Stimulated activated CD4-positive, alpha-beta T cell treated with anti-CD3 and anti-CD28 coated beads, Interleukin-12 subunit alpha, Interleukin-12 subunit beta, amount 100 ng/mL, for 24 hours (primary cell): ENCODE data around the gene GNA12.

ENCODE experiments used
- DNase-seq, 2 experiments: peaks; one replicate each; pipeline ENCODE4 v3.0.0-alpha.2; 2020; ENCODE audit warnings: low read depth in 2 of 2

Gene GNA12

DNA sequence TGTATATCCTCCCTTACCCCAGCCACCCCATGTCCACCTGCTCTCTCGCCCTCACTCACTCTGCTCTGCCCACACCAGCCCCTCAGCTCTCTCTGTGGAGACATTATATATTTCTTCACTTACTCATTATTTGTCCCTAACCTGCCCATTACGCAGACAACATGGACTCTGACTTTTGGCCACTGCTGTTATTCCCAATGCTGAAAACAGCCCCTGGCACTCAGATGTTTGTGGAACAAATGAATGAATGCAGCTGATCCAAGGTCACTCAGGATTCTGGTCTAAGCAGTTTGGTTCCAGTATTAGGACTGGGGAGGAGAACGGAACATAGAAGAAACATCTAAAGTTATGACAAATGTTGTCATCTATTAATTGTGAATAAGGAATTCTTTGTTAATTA lies 26.7 kb downstream of the GNA12 start:
- no peak for DNase-seq

DNA sequence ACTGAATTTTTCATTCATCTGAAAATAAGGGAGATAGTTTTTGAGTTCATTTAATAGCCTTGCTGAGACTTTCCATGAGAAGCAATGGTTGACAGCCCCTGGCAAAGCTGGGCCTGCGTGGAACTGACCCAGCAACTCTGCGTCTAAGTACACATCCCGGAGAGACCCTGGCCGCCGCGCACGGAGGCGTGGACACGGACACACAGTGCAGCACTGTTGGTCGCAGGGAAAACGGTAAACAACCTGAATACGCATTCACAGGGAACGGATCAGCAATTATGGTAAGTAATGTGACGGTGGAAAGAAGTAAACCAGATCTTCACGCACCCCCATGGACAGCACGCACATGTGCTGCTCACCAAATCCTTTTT lies 28.2 kb downstream of the GNA12 start:
- DNase-seq = no peak

DNA sequence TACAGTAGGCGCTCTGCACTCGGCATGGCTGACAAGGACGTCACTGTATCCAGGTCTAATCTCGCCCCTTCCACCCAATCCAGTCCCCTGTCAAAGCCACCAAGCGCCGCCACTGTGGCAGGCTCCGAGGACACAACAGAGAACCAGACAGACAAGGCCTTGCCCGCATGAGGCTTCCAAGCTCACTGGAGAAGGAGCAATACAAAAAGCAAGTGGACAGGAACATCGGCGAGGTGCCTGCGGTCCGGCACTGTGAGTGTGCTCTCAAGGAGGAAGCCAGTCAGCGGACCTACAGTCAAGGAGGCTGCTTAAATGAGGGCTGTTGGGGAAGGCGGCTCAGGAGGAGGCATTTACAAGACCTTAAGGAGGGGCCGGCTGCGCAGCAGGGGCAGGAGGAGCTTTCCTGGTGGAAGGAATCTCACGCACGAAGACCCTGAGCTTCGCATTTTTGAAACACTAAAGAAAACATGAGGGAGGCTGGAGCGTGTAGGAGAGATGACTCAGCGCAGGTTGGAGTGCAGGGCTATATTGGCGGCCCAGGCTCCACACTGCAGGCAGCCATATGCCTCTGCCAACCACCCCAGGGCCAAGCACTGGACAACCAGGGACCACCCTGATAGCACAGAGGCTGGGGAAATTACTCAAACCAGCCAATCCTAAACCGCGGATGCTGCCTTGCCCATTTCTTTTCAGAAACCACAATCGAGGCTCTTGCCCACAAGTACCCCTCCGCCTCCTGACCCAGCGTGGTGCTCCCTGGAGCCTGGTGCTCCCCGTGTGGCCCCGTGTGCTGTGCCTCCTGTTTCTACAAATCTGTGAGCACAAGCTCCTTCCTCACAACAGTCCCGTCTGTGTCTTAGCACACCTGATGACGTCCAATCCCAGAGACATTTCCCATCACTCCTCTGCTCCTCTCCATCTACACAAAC lies 28.9 kb downstream of the GNA12 start:
- DNase-seq = no peak

DNA sequence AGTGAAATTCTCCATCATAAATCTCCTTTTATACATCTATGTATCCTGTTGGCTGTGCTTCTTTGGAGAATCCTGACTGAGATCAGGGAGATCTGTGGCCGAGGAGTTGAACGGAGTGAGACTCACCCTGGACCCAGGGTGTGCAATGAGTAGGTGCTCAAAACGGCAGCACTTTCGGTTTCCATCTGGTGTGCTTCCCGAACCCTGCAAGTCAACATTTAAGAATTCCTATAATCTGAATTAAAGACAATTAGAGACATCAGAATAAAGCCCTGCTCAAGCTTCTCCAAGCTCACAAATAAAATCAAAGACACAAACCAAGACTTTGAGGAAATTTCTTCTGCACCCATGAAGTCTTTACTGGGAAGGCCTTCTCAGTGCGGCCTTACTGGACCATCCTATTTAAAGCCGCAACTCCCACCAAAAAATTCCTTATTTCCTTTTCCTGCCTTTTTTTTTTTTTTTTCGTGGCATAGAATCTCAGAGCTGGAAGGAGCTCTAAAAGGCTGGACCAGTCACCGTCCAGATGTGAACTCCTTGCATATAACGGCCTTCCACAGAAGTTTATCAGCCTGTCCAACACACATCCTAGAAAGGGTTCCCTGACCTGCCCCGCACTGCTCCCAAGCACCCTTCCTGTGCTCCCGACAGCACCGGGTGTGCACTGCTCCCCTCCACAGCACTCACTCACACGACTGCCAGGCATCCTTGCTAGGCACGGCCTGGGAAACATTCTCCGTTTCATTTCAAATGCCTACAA lies 29.7 kb downstream of the GNA12 start:
- no peak for DNase-seq

DNA sequence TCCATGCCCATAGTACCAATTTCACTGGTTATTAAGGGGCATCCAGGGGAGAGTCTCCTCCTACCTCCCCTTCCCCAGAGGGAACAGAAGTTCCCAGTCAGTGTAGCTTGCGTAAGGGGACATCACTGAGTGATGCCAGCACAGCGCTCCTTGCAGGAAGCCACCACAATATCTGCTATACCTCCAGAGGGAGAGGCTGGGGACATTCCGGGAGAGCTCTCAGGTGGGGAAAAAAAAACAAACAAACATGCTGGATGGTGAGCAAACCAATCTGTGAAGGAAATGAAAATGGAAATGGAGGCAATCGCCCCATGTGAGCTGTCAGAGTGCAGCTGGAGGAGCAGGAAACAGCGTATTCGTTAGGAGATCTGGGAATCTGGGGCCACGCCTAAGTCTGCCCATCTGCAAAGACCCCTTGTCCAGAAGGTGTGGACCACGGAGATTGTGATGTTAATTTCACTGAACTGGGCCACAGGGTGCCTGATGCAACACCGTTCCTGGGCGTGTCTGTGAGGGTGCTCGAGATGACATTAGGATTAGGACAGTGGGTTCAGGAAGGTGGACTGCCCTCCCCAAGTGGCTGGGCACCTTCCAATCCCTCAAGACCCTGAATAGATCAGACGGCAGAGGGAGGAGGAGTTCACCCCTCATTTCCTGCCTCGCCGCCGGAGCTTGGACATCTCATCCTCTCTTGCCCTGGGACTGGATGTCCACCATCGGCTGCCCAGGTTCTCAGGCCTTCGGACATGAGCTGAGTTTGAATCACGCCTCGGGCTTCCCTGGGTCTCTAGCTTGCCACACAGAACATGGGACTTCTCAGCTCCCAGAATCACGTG lies 30.5 kb downstream of the GNA12 start:
- no peak for DNase-seq

DNA sequence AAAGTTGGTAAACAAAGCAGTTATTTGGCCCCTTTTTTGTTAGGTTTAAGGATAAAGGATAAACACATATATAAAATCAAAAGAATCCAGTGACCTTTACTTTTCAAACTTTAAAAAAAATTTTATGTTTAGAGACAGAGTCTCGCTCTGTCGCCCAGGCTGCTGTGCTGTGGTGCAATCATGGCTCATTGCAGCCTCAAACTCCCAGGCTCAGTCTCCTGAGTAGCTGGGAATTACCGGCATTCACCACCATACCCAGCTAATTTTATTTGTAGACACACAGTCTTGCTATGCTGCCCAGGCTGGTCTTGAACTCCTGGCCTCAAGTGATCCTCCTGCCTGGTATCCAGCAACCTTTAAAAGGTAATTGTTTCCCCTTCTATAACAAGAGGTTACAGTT lies 31.3 kb downstream of the GNA12 start:
- DNase-seq = no peak

DNA sequence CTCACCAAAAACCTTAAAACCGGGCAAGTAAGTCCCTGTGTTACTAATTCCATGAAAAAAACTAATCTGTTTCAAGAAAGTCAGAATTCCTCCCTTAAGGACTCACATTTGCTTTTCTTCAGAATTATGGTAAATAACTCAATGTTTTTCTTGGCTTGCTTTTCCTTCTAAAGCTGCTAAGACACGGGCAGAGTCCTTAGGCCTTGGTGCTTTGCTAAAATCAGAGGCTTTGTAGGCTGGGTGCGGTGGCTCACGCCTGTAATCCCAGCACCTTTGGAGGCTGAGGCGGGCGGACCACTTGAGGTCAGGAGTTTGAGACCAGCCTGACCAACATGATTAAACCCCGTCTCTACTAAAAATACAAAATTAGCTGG lies 32.0 kb downstream of the GNA12 start:
- DNase-seq = no peak

DNA sequence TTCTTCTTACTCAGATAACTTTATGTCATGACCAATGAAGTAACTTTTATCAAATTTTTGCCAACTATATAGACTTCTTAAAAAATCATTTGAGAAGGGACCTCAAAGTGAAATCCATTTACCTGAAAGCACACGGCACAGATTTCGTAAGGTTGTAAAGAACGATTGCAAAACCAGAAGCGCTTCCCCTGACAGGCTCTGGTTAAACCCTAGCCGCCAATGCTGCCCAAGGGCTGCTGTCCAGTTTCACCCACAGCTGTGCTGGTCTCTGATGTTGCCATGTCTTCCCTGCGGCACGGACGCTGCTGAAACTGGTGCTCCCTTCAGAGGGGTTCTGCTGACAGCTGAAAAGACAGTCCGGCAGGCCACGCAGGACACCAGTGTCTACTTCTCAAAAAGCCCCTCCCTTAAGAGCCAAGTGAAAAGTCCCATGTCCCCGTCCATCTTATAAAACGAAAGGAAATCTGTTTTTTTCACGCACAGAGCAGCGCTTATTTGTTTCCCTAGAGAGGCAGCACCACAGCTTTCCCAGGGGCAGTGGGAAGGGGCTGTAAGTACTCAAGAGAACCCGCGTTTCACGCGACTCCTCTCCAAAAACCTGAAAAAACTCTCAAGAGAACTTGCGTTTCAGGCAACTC lies 32.5 kb downstream of the GNA12 start:
- no peak for DNase-seq

DNA sequence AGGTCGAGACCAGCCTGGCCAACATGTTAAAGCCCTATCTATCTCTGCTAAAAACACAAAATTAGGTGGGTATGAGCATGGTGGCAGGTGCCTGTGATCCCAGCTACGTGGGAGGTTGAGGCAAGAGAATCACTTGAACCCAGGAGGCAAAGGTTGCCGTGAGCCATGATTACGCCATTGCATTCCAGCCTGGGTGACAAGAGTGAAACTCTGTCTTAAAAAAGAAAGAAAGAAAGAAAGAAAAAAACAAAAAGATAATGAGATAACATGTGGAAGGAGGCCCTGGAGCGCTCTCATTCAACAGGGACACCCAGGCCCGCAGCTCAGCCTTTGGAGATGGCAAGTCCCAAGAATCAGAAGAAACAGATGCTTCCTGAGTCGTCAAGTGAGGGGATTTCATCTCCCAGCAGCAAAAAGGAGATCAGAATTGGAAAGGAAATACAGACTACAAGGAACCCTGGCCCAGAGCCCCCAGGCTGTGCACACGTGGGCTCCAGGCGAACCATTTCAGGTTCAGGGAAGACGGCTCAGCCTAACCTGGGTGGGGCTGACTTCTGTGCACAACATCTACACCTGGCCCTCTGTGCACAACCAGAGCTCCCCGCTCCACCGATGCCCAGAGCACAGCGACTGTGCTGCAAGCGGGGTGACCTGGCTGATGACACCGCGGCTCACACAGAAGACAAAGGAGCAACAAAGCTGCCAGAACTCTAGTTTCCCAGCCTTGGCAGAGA lies 33.3 kb downstream of the GNA12 start:
- DNase-seq = no peak

DNA sequence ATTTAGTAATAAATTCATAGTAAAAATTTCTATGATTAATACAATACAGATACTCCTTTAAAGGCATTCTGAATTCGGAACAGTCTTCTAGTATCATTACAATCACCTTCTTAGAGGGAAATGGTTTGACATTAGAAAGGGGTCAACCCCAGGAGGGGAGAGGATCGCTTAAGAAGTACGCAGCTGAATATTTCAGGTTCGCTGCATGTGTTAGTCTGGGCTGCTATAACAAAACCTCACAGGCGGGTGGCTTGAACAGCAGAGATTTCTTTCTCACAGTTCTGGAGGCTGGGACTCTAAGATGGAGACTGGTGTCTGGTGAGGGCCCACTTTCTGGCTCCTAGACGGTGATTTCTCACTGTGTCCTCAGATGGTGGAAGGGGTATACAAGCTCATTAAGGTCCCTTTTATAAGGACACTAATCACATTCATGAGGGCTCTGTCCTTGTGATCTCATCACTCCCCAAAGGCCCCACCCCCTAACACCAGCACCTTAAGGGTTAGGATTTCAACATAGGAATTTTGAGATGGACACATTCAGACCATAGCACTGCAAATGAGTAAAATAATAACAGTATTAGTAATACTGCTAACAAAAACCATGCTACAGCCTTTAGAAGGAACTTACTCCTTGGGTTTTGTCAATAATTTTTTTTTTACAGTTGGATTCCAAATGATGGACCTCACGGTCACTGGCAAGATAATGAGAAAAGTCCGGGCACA lies 34.0 kb downstream of the GNA12 start:
- no peak for DNase-seq

DNA sequence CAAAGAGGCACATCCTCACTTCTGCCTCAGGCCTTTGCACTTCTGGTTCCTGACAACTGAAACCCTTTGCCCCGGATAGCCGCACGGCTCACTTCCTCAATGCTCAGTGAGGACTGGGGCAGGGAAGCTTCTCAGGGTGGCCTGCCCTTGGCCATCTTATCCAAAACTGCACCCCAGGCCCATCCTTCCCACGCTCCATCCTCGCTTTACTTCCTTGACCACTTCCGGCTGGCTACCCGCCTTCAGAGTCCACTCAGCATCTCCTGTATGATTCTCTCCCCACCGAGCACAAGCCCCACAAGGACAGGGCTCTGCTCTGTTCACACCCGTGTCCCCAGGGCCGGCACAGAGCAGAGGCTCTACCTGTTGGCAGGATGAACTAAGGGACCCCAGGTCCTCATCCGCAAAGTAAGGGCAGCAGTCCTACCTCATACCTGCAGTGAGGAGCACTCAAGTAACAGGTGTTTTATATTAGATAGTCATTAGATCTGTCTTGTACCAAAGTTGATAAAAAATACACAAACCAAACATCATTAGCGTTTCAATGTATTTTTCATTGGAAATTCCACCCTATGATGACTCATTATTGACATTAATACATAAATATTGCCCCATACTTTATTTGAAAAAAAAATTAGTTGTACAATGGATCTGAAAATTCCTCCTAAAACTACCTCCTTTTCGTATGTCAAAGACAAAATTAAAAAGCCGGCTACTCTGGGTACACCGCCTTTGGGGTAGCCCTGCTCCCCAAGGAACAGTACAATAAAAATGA lies 35.0 kb downstream of the GNA12 start:
- DNase-seq = no peak

DNA sequence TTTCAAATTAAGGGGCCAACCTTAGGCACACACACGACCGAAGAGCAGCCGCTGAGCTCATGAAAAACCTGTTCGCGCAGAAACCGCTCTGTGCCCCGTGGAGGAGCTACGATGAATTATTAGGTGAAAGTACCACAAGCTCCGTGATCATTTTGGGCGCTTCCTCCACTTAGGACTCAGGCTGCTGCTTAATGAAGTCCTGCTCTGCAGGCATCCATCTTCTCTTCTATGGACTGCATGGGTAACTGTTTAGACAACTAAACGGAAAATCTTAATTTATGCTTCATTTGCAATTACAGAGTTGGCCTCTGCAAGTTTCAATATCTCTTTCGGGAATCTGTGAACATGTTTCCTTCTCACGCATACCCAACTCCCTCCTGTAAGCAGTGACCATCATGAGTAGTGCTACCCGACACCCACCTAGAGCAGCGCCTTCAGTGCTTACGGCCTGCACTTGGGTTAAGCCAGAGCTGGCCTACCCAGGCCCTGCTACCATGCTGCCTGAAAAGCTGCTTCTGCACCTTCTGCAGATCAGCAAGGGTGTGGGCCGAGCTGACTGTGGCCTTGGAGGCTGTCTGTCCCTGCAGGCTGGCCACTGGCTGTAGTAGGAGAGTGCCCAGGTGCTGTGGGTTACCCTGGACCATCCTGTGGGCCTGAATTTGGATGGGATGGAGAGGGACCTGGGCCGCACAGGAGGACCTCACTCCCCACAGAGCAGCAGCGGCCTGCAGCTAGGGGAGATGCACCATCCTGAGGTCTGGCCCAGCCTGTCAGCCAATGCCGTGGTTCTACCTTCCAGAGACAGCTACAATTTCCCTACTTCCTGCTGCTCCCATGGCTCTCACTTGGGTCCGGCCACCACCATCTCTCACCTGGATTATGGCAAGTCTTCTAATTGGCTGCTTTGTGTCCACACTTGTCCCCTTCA lies 36.0 kb downstream of the GNA12 start:
- no peak for DNase-seq

DNA sequence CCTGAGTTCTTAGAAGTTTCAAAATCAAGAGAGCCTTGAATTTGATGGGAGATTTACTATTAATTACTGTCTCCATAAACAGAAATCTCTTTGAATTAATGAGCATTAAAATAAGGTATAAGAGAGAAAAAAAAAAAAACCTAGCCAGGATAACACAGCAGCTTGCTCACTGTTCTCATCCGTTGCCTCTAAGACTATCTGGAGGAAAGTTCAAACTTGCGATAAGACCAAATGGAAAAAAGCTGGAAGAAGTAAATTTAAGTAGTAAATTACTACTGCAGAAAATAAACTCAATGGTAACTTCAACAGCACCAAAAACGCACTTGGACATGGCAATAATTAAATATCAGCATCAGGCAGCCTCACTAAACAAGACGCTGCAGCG lies 36.7 kb downstream of the GNA12 start:
- no peak for DNase-seq

DNA sequence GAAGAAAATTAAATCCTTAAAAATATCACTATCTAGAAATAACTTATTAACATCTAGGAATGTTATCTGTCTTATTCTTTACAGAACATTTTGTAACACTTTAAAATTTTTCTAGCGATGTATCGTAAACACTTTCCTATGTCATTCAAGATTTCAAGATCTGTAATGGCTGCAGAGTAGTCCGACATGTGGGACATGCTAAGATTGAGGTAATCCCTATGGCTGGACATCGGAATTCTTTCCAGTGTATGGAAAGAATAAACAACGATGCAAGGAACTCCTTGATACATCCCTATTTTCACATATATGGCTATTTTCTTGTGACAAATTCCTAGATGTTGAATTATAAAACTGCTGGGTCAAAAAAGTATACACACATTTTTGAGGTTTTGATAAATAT lies 37.5 kb downstream of the GNA12 start:
- DNase-seq = no peak

DNA sequence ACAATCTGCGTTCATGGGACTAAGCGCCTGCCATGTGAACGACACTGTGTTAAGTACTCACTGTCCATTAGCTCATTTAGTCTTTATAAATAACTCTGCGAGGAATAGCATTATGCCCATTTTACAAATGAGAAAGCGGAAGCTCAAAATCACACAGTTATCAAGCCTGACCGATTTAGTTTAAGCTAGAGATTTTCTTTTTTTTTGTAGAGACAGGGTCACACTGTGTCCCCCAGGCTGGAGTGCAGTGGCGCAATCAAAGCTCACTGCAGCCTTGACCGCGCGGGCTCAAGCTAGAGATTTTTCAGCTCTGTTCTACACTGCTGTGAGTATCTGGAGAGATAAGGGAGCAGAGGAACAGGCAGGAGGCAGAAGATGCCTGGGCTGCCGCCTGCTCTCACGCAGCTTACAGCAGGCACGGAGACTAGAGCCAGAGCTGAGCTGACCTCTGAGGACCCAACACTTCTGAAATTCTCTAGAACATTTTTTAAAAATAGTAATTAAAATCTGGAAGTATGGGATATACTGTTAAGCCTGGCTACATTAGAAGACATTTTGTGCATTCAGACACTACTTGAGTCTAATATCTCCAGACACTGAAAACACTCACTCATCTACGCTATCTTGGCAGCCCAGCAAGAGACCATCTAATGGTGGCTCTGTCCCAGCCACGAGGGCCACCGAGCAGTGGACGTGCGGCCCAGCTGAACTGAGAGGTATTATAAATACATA lies 38.7 kb downstream of the GNA12 start:
- DNase-seq = no peak

DNA sequence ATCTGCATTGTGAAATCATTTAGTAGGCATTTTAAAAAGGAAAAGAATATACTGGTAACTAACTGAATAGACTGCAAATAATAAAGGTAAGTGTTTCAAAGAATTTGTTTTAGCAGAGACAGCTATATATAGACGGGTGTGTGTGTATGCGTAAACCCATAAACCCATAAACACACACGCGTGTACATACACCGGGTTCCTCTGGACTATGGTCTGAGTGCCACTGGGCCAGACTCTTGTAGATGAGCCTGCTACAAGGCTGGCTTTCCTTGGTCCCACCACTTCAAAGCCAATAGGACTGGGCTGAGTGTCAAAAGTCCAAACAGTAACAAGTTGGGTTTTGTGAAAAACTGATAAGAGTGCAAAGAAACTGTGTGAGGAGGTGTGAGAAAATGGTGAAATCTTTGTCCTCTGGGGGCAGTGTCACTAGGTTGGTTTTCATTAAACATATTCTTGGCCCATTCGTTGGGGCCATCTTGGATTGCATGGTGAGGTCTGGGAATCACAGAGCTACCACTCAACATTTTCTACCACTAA lies 39.8 kb downstream of the GNA12 start:
- DNase-seq = no peak

DNA sequence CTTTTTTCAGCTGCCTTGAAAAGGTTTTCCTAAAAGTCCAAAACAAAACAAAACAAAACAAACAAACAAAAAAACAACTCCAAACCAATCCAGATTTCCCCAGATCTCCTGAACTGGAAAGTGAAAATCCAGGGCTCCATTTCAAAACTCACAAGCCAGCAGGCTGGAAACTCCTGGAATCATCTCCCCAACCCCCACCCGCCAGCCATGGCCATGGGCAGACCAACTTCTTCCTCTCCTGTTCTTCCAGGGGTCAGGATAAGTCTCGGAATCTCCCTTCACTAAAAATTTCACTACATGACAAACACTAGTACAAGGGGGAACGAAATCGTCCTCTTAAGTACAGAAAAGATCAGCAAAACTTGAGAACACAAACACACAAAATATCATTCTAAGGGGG lies 40.4 kb downstream of the GNA12 start:
- no peak for DNase-seq

DNA sequence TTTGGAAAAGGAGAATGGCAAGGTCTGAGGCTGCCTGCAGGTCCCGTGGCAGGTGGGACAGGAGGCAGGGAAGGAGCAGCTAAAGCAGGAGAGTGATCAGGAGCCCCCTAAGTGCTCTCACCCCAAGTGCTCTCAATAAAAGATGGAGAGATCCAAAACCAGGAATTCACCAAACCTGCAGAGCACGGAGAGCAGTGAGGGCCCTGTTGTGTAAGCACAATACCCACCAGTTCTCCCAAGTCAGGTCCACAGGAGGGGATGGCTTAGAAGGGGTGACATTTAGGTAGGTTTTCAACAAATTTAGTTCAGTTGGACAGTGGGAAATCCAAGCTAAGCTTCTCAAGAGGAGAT lies 40.8 kb downstream of the GNA12 start:
- DNase-seq = no peak
